HG03521 (cell line): ENCODE data around the gene EEF2K.

Experiments used
- ATAC-seq: cut with Tn5 transposase; IDR thresholded peaks from one replicate; pipeline ENCODE4 v1.9.1; 2021; ENCODE audit warnings: mild to moderate bottlenecking, moderate library complexity; ENCODE audit not compliant: unreplicated experiment

Gene EEF2K

DNA sequence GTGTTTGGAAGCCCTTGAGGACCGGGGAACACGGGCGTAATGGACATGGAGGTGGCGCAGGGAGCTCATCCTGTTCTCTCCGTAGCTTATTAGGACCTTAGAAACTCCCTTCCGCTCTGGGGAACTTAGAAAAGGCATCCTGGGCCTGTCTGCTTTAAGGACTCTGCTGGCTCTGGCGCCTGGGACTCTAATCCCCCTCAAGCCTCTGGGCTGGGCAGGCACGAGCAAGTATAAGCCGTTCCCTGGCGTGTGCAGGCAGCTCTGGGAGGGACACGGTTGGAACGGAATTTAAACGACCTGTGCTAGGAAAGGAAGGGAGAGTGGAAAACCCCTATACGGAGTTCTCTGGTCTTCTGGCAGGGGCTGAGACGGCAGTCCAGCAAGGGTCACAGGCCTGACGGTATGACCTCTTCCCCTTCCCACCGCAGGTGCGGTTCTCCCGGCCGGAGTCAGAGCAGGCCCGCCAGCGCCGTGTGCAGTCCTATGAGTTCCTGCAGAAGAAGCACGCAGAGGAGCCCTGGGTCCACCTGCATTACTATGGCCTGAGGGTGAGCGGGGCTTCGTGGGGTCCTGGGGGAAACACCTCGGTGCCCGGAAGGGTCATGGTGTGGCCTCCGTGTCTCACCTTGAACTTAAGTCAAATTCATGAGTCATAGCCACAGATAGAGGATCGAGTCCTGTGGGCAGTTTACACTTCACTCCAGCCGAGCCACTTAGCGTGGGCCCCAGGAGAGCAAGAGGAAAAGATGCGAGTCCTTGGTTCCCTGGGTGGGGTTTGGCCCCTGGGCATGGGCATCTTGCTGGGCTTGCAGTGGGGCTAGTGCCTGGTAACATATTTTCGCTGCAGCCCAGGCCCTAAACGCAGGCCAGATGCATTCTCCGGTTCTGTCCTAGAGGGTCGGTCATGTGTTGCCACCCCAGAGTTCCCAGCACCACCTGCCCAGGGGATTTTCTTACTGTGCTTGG lies 108.9 kb downstream of the EEF2K start:
- no peak for ATAC-seq

DNA sequence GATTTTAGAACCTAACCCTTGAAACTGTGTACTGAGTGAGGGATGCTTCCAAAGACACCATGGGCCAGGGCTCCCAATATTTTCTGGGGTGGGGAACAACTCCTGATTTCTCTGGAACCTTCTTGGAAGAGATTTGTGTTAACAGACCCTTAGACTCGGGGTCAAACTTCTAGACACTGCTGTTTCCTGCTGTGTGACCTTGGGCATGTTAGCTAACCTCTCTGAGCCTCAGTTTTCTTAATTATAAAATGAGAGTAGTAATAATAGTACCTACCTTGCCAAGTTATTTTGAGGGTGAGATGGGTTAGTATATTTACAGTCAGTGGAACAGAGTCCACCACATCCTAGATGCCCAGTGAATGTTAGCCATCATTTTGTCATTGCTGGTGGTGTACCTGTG lies 109.9 kb downstream of the EEF2K start:
- no peak for ATAC-seq

DNA sequence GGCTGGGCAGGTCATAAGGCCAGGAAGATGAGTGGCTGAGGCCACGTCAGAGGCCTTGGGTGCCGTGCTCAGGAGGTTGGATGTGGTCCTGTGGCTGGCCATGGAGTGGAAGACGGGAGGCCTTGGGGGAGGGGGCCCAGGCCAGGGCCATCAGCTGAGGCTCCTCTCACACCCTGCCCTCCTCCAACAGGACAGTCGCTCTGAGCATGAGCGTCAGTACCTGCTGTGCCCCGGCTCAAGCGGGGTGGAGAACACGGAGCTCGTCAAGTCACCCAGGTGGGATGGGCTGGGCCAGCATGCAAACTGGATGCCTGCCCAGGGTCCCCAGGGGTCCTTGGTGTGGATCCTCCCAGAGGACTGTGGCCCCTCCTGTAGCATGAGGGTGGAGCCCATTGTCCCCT lies 110.3 kb downstream of the EEF2K start:
- ATAC-seq: no peak

DNA sequence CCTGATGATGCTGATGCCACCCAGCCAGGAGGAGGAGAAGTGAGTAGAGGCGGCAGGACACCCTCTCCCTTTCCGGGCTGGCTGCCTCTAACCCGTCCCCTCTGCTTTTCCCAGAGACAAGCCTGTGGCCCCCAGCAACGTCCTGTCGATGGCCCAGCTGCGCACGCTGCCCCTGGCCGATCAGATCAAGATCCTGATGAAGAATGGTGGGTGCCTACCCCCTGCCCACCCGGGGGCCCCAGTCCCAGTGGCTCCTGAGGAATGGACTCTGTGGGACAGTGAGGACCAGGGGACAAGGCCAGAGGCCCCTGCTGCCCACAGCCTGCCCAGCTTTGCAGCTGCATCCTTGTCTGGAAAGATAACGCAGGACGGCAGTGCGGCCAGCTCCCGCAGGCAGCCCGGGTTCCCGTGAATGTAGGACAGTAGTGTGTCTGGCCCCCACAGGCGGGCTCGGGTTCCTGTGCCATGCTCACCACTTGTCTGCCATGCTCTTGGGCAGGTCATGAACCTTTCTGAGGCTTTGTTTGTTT lies 111.0 kb downstream of the EEF2K start:
- ATAC-seq: no peak

DNA sequence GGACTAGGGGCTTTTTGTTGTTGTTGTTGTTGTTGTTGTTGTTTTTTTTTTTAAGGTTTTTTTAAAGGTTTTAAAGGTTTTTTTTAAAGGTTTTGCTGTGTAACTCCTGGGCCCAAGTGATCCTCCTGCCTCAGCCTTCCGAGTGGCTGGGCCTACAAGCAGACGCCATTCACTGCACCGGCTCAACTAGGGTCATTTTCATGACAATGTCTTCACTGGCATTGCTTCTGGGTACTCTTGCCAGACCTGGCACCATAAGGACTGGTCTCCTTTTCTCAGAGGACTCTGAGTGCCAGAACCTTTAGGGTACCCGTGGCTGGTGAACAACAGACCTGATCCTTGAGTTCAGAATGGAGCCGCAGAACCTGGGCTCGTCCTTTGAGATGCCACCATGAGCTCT lies 111.5 kb downstream of the EEF2K start:
- no peak for ATAC-seq

DNA sequence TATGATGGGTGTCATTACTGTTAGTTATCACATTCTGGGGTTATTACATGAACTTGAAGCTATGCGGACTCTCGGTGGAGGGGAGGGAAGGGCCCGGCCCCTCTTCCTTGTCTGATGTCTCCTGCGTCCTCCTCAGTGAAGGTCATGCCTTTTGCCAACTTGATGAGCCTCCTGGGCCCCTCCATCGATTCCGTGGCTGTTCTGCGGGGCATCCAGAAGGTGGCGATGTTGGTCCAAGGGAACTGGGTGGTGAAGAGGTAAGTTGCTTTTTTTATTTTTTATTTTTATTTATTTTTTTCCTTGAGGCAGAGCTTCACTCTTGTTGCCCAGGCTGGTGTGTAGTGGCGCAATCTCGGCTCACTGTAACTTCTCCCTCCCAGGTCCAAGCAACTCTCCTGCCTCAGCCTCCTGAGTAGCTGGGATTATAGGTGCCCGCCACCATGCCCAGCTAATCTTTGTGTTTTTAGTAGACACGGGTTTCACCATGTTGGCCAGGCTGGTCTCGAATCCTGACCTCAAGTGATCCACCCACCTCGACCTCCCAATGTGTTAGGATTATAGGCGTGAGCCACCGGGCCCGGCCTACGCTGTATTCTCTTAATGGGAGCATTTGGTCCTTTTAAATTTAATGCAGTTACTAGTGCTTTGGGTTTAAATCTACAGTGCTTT lies 112.7 kb downstream of the EEF2K start:
- no peak for ATAC-seq

DNA sequence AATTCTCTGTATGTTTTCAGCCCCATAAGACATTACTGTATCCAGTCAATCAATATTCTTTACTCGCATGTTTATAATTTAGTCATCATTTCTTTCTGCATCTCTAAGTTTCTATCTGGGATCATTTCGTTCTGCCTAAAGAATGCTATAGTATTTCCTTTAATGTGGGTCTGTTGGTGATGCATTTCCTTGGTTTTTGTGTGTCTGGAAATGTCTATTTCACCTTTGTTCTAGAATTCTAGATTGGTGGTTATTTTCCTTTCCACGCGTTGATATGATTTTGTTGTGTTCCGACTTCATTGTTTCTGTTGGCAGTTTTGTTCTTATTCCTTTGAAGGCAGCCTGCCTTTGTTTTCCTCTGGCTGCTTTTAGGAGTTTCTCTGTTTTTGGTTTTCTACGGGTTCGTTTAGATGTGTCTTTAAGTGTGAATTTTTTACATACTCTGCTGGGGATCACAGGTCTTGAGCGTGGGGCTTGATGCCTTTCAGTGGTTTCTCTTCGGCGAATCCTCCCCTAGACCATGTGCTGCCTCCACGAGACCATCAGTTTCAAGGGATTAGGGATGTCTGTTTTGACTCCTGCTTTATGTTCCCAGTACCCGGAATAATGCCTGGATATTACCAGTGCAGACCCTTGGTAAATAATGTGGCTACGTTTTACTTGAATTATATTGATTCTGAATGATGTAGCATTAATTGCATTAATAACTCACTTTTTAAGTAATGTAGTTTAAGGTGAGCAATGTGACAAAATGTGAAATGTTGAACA lies 114.7 kb downstream of the EEF2K start:
- no peak for ATAC-seq

DNA sequence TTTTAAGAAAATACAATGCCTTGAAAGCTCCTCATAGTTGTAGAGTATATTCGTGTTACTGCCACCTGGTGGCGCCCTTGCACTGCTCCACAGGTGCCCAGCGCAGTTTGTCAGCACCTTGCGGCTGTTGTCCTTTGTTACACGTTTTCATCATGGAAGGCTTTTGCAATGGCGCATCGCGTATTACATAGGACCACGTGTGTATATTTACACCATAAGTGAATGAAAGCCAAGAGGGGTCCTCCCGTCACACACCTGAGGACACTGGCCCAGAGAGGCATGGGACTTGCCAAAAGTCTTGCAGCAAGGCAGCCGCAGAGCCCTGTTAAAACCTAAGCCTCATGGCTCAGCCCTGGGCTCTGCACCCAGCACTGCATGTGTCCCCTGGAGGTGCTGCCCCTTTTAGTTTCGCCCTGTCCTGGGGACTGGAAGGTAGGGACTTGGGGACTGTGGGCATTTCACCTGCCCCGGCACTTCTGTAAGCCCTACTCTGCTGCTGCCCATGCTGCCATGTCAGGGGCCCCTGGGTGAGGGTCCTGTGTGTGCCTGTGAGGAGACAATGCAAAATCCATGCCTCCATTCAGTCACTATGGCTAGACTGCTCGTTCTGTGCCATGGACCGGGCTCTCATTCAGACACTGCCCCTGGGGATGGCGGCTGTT lies 115.4 kb downstream of the EEF2K start:
- no peak for ATAC-seq

DNA sequence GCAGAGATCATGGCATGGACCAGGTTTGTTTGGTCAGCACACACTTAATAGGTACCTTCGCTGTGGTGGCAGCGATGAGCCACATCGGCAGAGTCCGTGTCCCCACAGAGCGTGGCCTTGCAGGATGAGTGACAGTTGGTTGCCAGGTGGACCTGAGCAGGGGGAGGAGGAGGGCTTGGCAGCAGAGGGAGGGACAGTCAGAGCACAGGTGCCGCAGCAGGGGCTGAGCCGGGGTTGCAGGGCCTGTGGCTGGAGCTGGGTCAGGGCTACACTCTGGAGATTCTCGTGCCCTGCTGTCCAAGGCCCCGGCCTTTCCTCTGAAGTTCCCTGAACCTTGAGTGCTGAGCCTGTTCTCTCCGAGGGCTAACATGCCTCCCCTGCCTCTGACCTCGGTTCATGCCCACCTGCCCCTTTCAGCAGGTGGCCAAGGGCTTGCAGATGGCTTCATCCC lies 116.0 kb downstream of the EEF2K start:
- ATAC-seq: no peak

DNA sequence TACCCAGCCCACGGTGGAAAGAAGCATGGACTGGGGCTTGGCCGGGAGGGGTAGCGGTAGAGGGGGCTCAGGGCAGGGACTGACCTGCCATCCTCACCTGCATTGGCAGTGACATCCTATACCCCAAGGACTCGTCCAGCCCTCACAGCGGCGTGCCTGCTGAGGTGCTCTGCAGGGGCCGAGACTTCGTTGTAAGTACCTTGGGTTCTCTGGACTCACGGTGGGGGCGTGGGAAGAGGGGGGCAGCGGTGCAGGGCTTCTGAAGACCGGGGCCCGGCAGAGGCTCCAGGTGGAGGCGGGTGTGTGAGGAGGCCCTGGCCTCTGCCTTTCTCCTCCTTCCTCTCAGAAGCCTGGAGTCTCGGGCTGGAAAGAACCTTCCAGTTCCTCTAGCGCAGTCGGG lies 116.7 kb downstream of the EEF2K start:
- ATAC-seq: no peak

DNA sequence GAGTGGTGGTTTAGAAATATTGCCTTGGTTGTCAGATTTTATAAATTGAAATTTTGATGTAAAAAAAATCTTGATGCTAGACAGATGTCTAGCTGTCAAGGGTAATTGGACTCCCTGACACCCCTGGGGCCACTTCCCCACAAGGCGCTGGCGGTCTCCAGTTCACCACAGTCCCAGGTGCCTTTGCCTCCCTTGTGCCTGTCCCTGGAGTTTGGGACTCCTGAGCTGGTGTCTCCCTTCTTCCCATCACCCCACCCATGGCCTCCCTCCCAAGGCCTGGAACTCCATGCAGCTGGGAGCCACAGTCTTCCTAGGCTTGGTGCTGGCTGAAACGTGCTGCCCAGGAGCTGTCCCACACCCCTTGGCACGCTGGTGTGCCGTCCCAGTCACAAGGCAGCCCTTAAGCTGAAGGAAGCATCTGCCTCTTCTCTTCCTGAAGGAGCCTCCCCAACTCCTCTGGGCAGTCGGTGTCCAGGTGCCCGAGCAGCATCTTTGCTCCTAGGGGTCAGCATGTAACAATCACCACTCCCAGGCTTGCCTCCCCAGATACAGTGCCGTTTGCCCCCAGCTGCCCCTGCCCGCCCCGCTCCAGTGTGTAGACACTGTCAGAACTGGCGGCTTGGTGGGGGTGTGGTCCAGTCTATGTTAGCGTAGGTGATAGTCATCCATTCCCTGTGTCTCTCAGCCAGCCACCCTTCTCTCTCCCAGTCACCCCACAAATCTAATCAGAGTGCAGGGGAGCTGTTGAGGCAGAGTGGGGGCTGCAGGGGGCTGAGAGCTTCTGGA lies 117.3 kb downstream of the EEF2K start:
- no peak for ATAC-seq

DNA sequence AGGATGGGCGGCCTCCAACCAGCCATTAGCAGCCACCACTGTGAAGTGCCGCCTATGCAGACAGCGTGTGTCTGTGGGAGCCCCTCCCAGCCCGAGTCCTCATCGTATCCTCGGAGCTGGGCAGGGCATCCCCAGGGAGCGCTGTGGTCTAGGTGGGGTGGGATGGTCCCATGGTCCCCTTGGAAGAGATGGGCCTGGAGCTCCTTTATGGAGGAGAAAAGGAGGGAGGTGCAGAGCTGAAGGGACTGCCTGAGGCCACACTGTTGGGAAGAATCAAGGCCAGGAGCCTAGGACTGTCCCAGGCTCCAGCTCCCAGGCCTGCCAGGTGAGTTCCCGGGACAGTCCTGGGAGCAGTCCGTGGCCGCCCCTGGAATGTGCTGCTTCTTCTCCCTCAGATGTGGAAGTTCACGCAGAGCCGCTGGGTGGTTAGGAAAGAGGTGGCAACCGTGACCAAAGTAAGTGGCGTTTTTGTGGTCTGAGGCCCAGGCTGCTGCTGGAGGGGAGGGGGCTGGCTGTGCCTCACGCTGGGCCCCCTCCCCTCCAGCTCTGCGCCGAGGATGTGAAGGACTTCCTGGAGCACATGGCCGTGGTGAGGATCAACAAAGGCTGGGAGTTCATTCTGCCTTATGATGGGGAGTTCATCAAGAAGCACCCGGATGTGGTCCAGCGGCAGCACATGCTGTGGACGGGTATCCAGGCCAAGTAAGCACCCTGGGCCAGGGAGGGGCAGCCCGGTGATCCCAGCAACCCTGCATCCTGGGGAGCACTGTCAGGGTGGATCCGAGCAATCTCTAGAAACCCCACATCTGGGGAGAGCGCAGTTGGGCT lies 118.1 kb downstream of the EEF2K start:
- ATAC-seq: no peak

DNA sequence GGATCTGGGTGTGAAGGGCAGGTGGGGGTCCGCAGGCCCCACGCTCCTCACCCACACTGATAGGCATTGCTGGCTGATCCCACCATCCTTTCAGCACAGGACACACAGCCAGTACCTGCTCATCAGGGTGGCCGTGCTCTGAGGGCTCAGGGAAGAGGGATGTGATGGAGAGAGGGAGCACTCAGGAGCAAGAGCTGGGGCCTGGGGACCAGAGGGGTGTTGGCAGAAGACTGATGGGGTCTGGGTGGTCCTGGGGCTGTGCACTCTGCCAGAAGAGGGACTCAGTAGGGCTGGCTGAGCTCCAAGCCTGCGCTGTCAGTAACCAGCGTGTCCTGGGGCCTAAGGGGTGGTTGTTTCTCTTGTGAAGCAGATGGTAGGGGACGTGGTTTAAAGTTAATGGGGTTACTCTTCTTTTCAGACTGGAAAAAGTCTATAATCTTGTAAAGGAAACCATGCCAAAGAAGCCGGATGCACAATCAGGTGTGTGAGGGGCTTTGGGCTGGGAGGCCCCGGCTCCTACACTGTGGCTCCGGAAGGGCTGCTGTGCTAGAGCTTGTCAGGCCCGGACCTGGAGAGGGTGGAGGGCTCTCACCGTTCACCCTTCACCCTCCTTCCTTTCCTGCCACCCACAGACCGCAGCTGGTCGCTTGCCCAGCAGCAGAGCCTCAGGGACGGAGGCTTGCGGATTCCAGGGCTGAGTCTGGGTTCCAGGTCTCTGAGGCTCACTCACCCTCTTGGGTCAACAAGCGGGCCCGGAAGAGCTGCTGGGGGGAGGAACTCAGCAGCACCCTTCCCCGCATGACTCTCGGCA lies 118.9 kb downstream of the EEF2K start:
- no peak for ATAC-seq

DNA sequence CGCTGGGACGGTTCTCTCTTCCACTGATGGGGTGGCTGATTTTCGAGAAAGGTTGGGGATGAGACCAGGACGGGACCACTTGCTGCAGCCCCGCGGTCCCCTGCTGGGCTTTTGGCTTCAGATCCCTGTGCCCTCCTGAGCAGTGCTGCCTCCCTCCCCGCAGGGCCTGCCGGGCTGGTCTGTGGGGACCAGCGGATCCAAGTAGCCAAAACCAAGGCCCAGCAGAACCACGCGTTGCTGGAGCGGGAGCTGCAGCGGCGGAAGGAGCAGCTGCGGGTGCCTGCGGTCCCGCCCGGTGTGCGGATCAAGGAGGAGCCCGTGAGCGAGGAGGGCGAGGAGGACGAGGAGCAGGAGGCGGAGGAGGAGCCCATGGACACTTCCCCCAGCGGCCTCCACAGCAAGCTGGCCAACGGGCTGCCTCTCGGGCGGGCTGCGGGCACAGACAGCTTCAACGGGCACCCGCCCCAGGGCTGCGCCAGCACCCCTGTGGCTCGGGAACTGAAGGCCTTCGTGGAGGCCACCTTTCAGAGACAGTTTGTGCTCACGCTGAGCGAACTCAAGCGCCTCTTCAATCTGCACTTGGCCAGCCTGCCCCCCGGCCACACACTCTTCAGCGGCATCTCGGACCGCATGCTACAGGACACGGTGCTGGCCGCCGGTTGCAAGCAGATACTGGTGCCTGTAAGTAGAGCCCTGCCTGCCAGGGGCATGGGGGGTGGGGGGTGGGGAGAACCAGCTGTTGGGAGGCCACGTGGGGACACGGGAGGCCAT lies 119.7 kb downstream of the EEF2K start:
- no peak for ATAC-seq

DNA sequence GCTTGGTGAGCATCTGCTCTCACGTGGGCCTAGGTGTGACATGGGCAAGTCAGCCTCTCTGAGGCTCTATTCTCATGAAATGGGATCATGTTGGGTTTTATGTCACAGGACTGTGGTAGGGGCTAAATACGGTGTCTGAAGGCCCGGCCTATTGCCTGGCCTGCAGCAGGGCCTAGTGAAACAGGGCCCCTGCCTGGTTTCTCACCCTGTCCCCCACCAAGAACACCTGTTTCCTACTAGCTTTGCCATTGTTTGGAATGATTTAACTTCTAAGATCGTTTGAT lies 120.2 kb downstream of the EEF2K start:
- ATAC-seq: no peak

DNA sequence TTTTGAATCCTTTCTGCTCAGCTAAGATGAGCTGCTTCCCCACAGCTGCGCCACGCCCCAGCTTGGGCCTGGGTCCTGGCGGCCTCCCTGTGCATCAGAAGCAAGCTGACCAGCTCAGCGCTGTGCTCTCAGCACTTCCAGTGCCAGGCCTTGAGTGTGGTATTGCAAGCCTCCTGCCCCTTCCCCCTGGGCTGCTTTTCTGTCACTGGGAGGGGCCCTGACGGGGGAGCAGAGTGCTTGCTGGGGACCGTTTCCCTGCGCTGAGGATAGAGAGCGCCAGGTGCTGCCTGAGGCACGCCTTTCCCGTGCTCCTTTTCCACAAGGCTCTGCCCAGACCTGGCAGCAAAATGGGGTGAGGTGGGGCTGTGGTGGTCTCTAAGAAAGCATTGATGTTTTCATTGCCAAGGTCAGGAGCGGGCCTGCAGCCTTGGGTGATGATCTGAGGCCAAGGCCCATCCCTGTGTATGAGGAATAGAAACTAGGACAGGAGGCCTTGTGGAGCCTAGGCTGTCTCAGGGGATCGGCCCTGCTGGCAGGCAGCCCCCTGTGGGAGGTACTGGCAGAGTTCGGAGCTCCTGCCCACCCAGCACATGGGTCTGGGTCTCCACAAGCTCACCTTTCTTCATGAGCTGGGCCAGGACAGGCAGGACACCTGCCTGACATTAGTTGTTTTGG lies 120.8 kb downstream of the EEF2K start:
- no peak for ATAC-seq

DNA sequence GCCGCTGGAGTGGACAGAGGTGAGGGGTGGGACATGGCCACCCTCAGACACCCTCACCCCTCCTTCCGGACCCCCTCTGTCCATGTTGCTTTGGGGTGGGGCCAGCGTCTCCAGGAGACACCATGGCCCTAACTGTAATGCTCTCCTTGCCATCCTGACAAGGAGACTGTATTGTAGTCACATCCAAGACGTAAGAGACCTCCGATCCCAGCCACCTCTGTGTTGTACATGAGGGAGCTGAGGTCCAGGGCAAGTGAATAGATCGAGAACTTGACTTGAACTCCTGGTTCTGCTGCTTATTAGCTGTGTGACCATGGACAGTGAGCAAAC lies 121.3 kb downstream of the EEF2K start:
- no peak for ATAC-seq
